Mucosa of rectum (tissue), 2 donors: ENCODE data around the gene HPSE2.

Experiments used
- H3K27ac ChIP-seq, 2 donors: one replicate each; pipeline ENCODE4 v1.7.0; 2013; ENCODE audit warnings: inconsistent platforms in 2 of 2, low read depth in 2 of 2, low read length in 2 of 2
- H3K27me3 ChIP-seq, 2 donors: one replicate each; pipeline ENCODE4 v1.7.0; 2013; ENCODE audit warnings: low read length in 2 of 2; ENCODE audit not compliant: control insufficient read depth in 2 of 2, insufficient read depth in 2 of 2
- H3K36me3 ChIP-seq, 2 donors: one replicate each; pipeline ENCODE4 v1.7.0; 2013; ENCODE audit warnings: low read length in 2 of 2; ENCODE audit not compliant: control insufficient read depth in 2 of 2, insufficient read depth in 2 of 2
- H3K4me1 ChIP-seq, 2 donors: one replicate each; pipeline ENCODE4 v1.7.0; 2013; ENCODE audit warnings: low read length in 2 of 2, mild to moderate bottlenecking in 1 of 2; ENCODE audit not compliant: control insufficient read depth in 2 of 2, insufficient read depth in 2 of 2
- H3K4me3 ChIP-seq, 2 donors: one replicate each; pipeline ENCODE4 v1.7.0; 2013; ENCODE audit warnings: low read length in 2 of 2
- H3K9ac ChIP-seq, 2 donors: one replicate each; pipeline ENCODE4 v1.7.0; 2013; ENCODE audit warnings: low read length in 2 of 2, low read depth in 1 of 2, mild to moderate bottlenecking in 1 of 2
- H3K9me3 ChIP-seq, 2 donors: one replicate each; pipeline ENCODE4 v1.7.0; 2013; ENCODE audit warnings: low read length in 2 of 2; ENCODE audit not compliant: control insufficient read depth in 2 of 2
- donor health status: healthy.
- donor health status: Normal muscosa, but diverticular disease.

HPSE2 gene

GRCh38 chr10:99085358-99085757 is 150.3 kb downstream of the HPSE2 start:
- no peaks in the 10 kb centered on the region for H3K27me3 ChIP-seq
- no peaks in the 10 kb centered on the region for H3K36me3 ChIP-seq
- no peak overlapping the region for H3K27ac ChIP-seq
- no peaks in the 10 kb centered on the region for H3K4me1 ChIP-seq
- H3K9me3 ChIP-seq: no peaks in the 10 kb centered on the region
- H3K9ac ChIP-seq: no peak overlapping the region
- no peak overlapping the region for H3K4me3 ChIP-seq

GRCh38 chr10:99084161-99084560 is 151.5 kb downstream of the HPSE2 start:
- Histone ChIP-seq H3K36me3 (no peaks in the 10 kb centered on the region), H3K27ac (no peak overlapping the region), H3K27me3 (no peaks in the 10 kb centered on the region), H3K9me3 (no peaks in the 10 kb centered on the region), H3K9ac (no peak overlapping the region), H3K4me3 (no peak overlapping the region), H3K4me1 (no peaks in the 10 kb centered on the region)

DNA sequence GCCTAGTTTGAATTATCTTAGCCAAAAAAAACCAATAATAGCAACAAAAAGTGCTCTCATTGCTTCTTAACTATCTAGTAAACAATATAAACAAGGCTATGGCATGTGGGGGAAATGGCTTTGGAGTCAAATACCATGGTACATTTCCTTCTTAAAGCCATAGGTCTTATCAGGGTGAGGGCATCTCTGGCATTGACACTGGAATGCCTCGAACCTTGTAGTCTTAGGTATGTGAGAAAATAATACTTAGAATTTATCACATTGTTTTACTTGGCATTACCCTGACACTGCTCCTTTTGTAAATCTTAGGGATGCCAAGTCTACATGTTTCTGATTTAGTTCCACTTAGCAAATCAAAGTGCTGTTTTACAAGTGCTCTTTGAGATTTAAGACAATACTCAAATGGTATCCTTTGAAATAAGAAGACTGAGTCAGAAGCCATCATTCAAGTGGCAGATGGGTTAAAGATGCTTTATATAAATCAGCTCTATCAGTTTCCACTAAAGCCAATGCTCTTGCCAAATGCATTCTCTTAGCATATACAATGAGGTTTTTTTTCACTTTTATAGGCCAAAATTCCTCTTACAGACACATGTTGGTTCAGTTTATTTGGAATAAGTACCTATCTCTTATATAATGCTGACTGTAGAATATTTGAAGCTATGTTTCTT is 155.2 kb downstream of the HPSE2 start:
- no peaks in the 10 kb centered on the region for H3K4me1 ChIP-seq
- H3K27ac ChIP-seq: no peak overlapping the region
- no peak overlapping the region for H3K9ac ChIP-seq

DNA sequence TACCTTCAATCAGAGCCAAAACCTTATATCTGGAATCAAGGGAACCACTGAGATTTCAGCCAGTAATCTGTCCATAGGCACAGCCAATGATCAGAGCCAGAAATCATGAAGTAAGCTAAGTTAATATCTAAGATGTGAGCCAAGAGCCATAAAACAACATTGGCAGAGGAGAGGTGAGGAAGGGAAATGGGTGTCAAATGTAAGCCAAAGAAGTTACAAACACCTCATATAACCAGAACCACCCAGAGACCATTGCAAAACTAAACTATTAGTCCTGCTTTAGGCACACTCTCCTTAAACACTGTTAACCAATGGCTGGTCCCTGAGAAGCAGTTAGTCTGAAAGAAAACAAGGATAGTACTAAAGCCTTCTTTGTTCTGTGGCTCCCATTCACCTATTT is 173.1 kb downstream of the HPSE2 start:
- no peak overlapping the region for H3K9ac ChIP-seq
- H3K4me1 ChIP-seq: no peaks in the 10 kb centered on the region

More for the DNA sequence above, 155.2 kb downstream of the HPSE2 start:
- Histone ChIP-seq H3K9me3 (no peaks in the 10 kb centered on the region), H3K36me3 (no peaks in the 10 kb centered on the region), H3K4me3 (no peak overlapping the region), H3K27me3 (no peaks in the 10 kb centered on the region)

DNA sequence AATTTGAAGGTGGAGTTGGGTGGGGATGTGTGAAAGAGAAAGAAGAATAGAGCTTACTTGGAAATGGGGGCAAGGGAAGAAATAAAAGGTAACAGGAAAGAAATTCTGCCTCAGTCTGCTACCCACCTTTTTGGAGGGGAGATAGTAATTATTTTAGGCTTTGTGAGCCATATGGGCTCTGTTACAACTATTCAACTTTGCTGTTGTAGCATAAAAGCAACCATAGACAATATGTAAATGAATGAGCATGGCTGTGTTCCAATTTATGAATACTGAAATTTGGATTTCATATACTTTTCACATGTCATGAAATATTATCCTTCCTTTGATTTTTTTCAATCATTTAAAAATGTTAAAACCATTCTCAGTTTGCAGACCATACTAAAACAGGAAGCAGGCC is 176.9 kb downstream of the HPSE2 start:
- no peaks in the 10 kb centered on the region for H3K27me3 ChIP-seq
- no peak overlapping the region for H3K9ac ChIP-seq
- H3K36me3 ChIP-seq: no peaks in the 10 kb centered on the region
- H3K4me1 ChIP-seq: no peaks in the 10 kb centered on the region
- no peak overlapping the region for H3K4me3 ChIP-seq
- no peaks in the 10 kb centered on the region for H3K9me3 ChIP-seq
- H3K27ac ChIP-seq: no peak overlapping the region

More for the DNA sequence above, 173.1 kb downstream of the HPSE2 start:
- Histone ChIP-seq H3K27me3 (no peaks in the 10 kb centered on the region), H3K9me3 (no peaks in the 10 kb centered on the region), H3K36me3 (no peaks in the 10 kb centered on the region), H3K4me3 (no peak overlapping the region), H3K27ac (no peak overlapping the region)

GRCh38 chr10:99057936-99058690 is 177.5 kb downstream of the HPSE2 start:
- H3K36me3 ChIP-seq: no peaks in the 10 kb centered on the region
- H3K9ac ChIP-seq: no peak overlapping the region
- no peak overlapping the region for H3K27ac ChIP-seq
- no peaks in the 10 kb centered on the region for H3K9me3 ChIP-seq
- H3K4me3 ChIP-seq: no peak overlapping the region
- H3K27me3 ChIP-seq: no peaks in the 10 kb centered on the region
- H3K4me1 ChIP-seq: no peaks in the 10 kb centered on the region

DNA sequence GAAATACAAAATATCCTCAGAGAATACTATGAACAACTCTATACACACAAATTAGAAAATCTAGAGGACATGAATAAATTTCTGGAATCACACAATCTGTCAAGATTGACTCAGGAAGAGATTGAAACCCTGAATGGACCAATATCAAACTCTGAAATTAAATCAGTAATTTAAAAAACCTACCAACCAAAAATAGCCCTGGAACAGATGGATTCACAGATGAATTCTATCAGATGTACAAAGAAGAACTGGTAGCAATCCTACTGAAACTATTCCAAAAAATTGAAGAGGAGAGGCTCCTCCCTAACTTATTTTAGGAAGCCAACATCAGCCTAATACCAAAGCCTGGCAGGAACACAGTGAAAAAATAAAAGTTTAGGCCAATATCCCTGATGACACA is 190.0 kb downstream of the HPSE2 start:
- Histone ChIP-seq H3K36me3 (no peaks in the 10 kb centered on the region), H3K4me3 (no peak overlapping the region), H3K27me3 (no peaks in the 10 kb centered on the region), H3K9ac (no peak overlapping the region), H3K27ac (no peak overlapping the region), H3K9me3 (peaks cover 0 to 3% of the 10 kb centered on the region in 2 donors), H3K4me1 (no peaks in the 10 kb centered on the region)

- H3K9ac ChIP-seq: no peak overlapping the region
Measured at GRCh38 chr10:99042051-99042771, 193.4 kb downstream of the HPSE2 start.

DNA sequence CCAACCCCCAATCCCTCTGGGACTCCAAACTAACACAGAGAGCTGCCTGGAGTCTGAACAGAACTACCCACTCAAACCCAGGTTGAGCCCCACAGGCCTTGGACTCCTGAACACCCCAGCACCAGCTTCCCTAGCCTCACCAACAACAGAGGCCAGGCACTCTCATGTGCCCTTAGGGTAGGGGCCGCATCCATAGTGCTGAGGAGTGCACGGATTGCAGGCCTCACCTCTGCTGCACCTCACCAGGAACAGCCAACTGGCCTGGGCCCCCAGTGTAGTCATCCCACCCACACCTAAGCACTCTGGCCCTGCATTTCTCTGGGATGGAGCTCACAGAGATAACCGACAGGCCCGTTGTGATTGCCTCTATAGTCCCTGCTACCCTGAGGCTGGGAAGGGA is 194.2 kb downstream of the HPSE2 start:
- no peaks in the 10 kb centered on the region for H3K36me3 ChIP-seq
- H3K9me3 ChIP-seq: peaks cover 0 to 3% of the 10 kb centered on the region in 2 donors
- H3K4me3 ChIP-seq: no peak overlapping the region
- no peak overlapping the region for H3K9ac ChIP-seq
- H3K27me3 ChIP-seq: no peaks in the 10 kb centered on the region
- H3K4me1 ChIP-seq: no peaks in the 10 kb centered on the region
- no peak overlapping the region for H3K27ac ChIP-seq

More at GRCh38 chr10:99042051-99042771, 193.4 kb downstream of the HPSE2 start:
- Histone ChIP-seq H3K4me1 (no peaks in the 10 kb centered on the region), H3K9me3 (peaks cover 0 to 3% of the 10 kb centered on the region in 2 donors), H3K36me3 (no peaks in the 10 kb centered on the region), H3K27me3 (no peaks in the 10 kb centered on the region), H3K4me3 (no peak overlapping the region), H3K27ac (no peak overlapping the region)

- H3K27me3 ChIP-seq: no peaks in the 10 kb centered on the region
- no peaks in the 10 kb centered on the region for H3K9me3 ChIP-seq
- H3K4me3 ChIP-seq: no peak overlapping the region
- no peaks in the 10 kb centered on the region for H3K36me3 ChIP-seq
- H3K9ac ChIP-seq: no peak overlapping the region
- no peaks in the 10 kb centered on the region for H3K4me1 ChIP-seq
- H3K27ac ChIP-seq: no peak overlapping the region
Measured at GRCh38 chr10:99013885-99014284, 221.8 kb downstream of the HPSE2 start.
